ENCODE measurements around the gene ERP27.

Gene ERP27

DNA sequence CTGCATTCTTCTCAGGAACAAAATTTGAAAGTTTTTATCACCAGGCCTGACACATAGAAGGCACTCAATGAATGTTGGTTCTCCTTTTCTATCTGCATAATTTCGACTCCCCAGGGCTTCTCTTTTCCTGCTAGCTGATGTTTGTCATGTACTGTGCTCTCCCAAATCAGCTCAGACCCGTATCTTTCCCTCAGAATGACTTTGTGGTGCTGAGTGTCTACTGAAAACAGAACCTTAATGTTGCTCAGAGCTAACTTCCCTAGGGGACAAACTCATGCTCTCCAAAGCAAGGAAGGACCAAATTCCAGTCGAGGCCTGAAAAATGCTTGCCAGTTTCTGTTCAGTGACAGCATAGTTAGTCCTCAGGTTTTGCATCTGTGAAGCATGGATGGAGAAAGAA lies 21.1 kb upstream of the ERP27 start:
- DNase-seq = no peak

DNA sequence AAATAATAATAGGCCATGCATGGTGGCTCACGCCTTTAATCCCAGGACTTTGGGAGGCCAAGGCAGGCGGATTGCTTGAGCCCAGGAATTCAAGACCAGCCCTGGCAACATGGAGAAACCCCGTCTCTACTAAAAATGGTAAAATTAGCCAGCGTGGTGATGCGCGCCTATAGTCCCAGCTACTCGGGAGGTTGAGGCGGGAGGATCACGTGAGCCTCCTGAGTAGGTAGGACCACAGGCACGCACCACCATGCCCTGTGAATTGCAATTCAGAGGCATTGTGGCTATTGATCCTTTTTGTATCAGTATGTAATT lies 20.7 kb upstream of the ERP27 start:
- no peak for DNase-seq

DNA sequence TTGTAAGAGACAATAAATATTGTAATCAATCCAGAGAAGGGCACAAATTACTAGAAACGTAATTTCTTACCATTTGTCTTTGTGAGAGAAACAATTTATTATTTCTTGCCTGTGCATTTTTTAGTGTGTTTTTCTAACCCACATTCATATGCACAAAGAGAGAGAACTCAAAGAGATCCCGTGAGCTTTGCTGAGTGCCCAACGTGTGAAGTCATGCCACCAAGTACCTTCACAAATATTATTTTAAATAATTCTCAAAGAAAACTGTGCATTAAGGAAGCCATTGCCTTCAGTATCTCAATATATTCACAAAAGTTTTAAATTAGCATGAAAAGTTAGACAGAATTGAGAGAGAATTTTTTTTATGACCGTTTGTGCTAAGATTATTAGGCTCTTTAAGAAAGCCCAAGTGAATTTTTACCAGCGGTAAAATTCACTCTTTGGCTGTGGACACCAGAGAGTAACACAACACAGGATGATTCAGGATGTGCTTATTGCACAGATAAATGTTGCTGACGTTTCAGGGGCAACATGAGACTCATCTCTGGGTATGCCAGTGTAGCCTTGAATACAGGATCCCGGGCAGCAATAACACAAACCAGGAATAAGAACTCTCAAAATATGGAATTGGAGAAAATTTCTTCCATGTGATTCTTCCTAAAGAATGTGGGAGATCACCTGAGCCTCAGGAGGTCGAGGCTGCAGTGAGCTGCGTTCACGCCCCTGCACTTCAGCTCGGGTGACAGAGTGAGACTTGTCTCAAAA lies 20.2 kb upstream of the ERP27 start:
- DNase-seq = no peak

DNA sequence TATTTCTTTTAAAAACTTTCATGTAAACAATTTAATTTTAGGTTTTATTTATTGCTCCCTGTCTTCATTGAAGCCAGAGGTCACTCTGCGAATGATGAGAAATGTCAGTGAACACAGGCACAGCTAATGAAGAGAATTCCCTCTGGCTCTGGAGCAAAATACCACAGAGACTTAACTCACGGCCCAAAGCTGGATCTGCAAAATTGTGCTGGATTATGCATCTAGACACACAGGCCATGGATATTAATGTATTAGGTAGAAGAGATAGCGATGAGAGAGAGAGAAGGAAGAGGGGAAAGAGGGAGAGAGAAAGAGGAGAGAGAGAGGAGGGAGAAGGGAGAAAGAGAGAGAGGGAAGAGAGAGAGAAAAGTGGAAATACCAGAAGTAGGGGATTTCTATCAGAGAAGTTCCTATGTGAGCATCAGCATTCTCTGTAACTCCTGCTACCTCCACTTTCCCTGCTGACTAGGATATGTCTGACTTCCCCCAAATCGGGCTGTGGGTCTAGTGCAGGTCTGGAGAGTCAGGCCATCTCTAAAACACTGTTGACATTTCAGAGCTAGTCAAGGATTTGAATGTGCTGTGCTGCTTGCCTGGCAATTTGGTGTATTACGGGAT lies 19.3 kb upstream of the ERP27 start:
- DNase-seq = no peak

DNA sequence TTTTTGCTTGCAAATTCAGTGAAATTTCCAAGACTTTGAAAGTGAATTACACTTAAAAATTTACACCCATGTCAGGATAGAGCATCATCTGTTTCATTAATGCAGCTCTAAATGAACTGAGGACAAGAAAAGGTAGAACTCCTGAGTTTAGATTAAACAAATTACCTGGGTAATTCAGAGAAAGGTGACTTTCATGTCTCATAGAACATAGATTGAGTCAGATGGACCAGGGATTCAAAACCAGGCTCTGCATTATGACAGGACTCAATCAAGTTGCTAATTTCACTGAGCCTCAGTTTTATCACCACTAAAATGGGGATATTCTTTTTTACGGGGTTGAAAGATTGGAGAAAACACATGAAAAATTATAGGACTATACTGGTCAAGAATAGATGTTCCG lies 18.6 kb upstream of the ERP27 start:
- DNase-seq = no peak

DNA sequence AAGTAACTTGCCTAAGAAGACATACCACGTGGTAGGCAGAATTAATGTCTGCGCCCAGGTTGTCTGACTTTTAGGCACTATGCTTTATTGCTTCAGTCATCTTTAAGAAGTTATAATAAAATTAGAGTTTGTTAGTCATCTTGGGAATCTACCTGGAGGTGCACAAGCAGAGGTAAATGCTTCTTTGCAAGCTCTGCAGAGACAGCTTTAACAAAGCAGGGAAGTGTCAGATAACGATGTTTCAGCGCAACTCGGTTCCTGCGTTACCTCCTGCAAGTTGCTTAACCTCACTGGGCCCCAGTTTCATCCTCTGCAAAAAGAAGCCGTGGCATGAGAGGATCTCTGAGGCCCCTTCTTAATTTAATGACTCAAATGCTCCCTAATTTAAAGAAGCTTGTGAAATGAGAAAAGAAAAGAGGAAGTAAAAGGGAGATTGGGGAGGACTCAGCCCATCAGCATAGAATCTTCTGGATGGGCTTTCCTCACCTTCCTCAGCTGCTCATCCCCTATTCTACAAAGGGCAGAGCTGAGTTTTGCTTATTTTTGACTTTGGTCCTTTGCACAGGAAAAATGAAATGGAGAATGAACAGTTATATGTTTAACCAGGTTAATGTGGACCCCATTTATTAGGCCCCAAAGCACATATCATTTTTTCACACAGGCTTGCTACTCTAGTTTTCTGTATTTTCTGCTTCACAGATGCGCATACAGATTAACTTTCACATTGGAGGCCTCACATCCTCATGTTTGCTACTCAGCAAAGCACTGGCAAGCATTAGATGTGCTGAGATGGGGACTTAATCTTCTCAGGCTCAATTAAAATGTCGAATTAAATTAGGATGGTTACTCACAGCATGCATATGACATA lies 17.9 kb upstream of the ERP27 start:
- DNase-seq = no peak

DNA sequence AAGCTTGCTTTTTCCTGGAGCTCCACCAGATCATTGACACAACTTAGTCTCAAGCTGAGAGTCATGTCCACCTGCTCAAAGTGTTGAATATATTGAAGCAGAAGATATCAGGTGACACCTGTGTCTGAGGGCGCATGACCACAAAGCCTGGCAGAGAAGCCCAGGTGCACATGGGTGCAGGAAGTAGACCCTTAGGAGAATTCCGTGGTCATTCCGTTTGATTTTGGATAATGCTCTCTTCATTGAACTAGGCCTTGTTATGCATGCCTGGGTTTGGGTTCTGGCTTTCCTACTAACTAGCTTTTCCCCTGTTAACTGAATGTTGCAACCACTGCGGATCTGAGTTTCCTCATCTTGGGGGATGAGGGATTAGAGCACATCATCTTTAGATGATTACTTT lies 15.9 kb upstream of the ERP27 start:
- no peak for DNase-seq

DNA sequence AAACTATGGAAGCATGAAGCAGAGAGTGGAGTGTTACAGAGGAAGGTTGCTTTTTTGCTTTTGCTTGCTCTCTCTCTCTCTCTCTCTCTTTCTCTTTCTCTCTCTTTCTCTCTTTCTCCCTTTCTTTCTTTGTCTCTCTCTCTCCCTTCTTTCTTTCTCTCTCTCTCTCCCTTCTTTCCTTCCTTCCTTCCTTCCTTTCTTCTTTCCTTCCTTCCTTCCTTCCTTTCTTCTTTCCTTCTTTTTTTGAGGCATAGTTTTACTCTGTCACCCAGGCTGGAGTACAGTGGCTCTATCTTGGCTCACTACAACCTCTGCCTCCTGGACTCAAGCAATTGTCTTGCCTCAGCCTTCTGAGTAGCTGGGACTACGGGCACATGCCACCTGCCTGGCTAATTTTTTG lies 15.4 kb upstream of the ERP27 start:
- DNase-seq = no peak

DNA sequence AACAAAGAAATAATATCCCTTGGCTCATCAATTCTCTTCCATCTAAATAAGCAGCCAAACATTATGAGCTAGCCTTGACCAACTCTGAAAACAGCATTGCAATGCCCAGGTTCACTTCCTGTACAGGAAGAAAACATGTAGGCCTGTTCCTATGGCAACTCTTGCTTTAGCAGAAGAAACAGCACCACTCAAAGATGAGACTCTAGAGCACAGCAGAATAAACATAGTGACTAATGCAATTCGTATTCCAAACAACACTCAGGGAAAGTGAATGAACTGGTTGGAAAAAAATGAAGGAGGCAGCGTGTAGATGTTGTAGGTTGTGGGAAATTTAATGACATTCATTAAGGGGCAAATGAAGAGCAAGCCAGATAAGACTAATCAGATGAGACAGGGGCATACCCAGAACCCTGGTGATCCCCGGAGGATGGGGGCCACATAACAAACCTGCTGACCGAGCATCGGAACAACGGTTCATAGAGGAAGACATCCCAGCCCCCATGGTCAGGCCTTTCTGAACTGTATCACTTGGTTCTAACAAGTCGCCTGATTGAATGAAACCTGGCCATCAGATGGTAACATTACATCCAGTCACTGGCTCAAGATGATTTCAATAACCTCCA lies 14.1 kb upstream of the ERP27 start:
- no peak for DNase-seq

DNA sequence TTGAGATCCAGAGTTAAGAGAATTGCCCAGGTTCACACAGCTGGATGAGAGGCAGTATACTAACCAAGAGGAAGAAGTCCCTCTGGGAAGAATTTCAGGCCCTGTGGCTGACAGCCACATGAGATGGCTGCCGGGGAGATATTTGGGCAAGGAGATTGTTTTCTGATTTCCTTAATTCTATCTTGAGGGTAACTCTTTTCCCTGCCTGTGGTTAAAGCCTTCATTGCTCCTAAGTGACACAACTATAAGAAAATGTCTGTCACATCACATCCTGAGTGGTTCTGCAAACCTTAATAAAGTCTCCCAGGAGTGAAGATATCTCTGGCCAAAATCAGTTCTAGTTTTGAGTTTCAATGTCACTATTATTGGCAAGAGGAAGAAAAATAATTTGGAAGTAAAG lies 13.5 kb upstream of the ERP27 start:
- DNase-seq = no peak

DNA sequence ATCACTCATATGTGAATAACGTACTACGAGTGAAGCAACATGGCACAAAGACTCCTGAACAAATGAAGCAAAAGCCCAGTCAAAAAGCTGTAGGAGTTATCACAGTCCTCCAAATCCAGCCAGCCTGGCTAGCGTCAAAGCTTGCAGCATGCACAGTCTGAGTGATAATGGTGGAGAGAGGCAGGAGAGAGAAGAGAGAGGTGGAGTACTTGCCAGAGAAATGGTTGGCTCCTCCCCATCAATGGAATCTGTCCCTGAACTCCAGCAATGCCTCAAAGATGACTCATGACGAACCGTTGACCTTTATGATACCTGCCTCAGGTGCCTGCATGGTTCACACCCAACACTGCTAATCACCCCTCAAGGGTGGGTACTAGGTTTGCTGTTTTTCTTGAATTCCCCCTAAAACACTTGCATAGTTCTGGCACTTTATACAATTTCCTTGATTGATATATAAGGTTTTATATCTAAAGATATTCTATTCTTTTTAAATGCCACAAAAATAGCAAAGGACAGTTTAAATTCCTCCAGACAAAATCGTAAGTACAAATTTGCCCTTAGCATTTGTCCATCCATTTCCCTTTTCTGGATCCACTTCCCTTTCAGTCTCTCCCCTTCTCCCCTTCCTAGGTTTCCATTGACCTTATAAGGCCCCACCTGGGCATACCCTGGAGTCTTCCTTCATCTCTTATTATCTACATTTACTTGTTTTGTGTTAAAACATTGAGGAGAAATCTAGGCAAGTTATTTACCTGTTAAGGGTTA lies 12.8 kb upstream of the ERP27 start:
- no peak for DNase-seq

DNA sequence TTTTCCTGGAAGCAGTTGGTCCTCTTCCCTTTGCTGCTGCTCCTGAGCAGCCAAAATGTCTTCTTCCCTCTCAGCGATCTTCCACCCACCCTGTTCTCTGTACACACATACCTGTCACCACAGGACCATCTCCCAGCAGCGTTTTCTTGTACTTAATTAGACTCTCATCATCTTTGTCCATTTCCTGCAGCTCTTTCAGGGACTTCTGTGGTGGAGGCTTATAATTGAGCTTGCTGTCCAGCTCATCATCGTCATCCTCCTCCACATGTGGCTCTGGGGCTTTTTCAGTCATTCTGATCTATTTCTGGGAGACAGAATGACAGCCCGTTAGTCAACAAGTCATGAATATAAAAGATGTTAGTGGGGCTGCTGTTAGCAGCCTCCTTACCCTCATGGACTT lies 12.1 kb upstream of the ERP27 start:
- no peak for DNase-seq

DNA sequence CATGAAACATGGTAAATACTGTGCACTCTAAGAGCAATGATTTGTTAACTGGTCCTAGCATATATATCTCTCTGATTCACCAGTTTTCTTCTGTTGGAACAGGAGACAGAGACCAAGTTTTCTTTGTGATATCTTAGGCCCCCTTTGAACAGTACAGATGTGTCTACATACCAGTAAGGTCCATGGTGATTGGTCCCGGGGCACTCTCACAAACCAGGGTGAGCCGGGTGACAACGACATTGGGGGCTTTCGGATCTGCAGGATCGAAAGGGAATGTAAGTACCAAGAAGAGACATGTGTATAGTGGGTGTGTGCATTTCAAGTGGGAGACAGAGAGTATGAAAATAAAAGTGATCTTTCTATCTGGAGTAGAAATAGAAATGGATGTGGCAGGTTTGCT lies 11.3 kb upstream of the ERP27 start:
- DNase-seq = no peak

DNA sequence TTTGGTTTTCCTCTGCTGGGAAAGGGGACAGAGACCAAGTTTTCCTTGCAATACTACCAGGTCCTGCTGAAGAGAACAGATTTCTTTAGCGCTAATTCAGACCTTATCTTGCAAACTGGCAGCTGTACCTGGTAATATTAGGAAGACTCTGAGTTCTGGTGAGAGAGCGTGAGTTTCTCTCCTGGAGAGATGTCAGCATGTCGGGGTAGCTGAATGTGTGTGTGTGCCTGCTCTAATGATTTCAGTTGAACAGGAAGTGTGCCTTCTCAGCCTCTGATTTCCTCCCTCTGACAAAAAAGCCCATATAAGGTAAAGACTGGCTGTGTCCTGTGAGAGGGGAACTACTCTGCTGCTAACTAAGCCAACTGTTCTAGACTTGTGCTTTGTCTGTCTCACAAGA lies 10.3 kb upstream of the ERP27 start:
- DNase-seq = no peak

DNA sequence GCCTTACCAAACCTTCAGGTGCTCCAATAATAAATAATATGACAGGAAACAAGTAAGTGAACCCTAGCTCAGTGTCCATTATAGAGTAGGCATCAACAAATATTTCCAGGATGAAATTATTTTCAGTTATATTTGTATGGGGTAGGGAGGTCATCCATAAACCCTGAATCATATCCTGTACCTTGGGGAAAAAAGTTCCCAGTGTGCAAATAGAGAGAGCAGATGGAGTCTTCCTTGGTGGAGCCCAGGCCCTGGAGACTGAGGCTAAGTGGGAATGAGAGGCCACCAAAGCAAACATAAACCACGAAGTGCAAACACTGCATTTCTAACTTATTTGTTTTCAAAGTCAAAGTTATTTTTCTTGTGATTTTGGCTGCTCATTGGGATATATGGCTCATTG lies 8.5 kb upstream of the ERP27 start:
- DNase-seq = no peak

DNA sequence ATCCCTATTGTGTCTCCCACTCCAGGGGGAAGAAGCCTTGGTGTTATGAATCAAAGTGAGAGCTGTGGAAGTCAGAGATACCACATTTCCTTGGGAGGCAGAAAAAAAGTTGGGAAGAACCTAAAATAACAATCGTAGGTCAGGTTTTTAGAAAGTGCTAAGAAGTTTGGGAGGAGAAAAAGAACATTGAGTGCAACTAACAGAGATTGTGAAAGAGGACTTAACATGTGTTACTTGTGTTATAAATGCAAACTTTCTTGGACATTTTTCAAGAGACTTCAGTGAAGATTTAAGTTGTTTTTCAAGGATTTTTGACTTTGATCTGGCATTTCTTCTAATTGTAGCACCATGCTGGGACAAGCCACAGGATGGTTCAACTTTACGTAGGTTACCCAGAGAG lies 7.8 kb upstream of the ERP27 start:
- DNase-seq = no peak

DNA sequence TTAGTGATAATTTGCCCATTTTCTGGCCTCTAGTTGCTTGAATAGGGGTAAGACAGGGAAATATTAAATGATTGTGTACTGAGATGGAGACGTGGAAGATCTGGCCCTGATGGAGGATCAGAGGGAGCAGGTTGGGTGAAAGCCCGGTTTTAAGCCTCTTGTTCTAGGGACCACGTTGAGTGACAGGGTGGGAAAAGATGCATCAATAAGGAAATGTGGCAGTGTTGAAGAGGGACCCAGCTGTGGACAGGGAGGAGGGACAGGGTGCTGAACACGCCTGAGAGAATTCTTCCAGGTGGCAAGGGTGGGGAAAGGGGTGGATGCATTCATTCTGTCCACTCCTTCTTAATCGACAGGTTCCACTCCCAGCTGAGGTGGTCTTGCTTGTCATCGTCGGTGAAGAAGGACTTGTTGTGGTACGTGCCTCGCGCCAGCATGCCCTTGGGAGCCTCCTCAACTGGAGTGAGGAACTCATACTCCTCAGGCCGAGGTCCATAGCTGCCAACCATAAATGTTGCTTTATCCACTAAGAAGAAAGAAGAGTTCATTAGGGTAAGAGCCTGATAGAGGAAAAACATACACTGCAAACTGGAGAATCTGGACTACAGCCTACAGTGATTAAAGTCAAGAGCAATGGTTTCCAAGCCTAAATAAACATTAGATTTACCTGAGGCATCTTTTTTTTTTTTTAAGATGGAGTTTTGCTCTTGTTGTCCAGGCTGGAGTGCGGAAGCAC lies 4.0 kb upstream of the ERP27 start:
- DNase-seq = no peak

DNA sequence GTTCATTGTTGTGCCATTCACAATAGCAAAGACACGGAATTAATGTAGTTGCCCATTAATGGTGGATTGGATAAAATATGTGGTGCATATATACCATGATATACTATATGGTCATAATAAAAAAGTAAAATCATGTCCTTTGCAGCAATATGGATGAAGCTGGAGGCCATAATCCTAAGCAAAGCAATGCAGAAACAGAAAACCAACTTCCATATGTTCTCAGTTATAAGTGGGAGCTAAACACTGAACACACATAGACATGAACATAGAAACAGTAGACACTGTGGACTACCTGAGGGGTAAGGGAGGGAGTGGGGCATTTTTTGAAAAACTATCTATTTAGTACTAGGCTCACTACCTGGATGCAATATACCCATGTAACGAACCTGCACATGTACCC lies 3.0 kb upstream of the ERP27 start:
- DNase-seq = no peak

DNA sequence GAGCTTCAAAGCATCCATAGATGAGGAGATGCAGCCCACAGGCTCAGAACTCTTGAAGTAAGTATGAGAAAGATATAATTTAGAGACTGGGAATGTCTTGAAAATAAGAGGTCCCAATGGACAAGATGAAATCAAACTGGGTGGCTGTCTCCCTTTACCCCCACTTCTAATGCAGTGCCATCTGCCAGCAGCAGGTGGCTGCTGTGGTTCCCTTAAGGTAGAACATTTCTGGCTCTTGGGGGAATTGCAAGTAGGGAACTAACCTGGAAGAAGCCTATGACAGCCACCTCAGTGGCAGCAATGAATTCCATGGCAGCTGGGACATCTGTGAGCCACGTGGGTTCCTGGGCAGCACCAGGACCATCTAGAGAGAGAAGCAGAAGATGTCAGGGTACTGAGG lies 648 bp downstream of the ERP27 start:
- DNase-seq = no peak

DNA sequence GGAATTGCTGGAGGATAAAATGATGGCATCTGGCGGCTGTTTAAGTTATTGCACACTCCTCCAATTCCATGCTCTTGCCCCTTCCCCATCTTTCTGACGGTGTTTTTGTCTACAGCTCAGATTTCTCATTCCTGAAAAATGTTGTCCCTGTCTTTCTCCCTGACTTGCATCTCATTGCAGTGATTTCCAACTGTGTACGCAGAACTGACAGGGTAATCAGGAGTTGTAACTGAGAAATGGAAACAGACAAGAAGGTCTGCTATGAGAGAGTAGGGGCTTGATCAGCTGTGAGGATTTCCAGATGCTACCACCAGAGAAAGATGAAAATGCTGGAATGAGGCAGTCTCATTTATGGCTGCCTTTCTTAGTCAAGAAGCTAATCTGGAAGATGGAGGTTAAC lies 1.3 kb downstream of the ERP27 start:
- no peak for DNase-seq

DNA sequence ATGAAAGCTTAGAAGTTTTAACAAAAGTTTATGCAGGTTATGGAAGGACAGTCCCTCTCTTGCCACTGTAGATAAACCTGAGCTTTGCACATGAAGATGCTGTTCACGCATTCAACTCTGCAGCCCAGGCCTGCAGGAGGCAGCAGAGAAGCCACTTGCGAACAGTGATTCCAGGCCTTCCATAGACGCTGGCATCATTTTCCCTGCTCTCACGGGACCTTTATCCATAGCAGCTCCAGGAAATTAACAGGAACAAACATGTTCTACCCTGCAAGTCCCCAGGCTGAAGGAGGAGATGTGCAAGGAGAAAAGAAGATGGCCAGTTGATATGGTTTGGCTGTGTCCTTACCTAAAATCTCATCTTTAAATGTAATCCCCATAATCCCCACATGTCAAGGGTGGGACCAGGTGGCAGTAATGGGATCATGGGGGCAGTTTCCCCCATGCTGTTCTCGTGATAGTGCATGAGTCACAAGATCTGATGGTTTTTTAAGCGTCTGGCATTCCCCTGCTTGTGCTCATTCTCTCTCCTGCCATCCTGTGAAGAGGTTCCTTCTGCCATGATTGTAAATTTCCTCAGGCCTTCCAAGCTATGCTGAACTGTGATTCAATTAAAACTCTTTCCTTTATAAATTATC lies 2.0 kb downstream of the ERP27 start:
- no peak for DNase-seq

DNA sequence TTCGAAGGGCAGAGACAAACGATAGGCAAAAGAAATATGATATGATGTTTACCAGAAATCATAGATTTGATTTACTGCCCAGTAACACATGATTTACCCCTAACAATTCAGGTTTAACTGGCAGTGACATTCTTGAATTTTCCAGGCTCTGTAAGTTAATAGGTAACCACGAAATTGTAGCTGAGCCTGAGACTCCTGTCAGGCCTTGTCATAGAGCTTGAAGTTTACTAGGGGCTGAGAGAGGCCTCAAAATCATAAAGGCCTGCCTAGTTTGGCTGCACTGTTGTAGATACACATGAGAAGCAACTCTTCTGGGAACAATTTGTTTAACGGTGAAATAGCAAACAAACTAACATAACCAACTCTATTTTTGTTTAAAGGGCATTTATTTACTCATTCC lies 3.3 kb downstream of the ERP27 start:
- DNase-seq = no peak
